AG04449 (cell line): Measurements from ENCODE around the gene IWS1.
"Not testable (repeated sequence)": the region's sequence is repeated elsewhere in the genome, so short reads cannot be mapped to it uniquely, and the experiment has no call there.

Source experiments
- CTCF ChIA-PET: fragments of 350-600 bp; formaldehyde crosslinking; extraction: SDS; loops from one replicate; lab custom pipeline; 2021; ENCODE audit warnings: antibody characterized with exemption; lab: Yijun Ruan, JAX
- POLR2A ChIA-PET: fragments of 400-600, 350-600 bp; formaldehyde crosslinking; extraction: SDS; loops from one replicate; lab custom pipeline; 2020; ENCODE audit warnings: antibody characterized with exemption, inconsistent platforms; lab: Yijun Ruan, JAX
- DNase-seq: peaks from one replicate; pipeline ENCODE4 v3.0.0-alpha.2; 2010; ENCODE audit warnings: low read depth, low spot score
- H3K4me3 ChIP-seq: 2 replicates; pipeline ENCODE4 v1.5.1; 2011; ENCODE audit warnings: low read depth, mild to moderate bottlenecking, control low read depth, low read length
- TF ChIP-seq, protein P1 (sequence below): IDR thresholded peaks from one replicate; pipeline ENCODE4 v1.5.1; 2011; ENCODE audit warnings: mild to moderate bottlenecking, moderate library complexity, low read length, control low read depth, inconsistent platforms; ENCODE audit not compliant: insufficient read depth; ENCODE audit errors: missing control alignments

Gene IWS1

DNA sequence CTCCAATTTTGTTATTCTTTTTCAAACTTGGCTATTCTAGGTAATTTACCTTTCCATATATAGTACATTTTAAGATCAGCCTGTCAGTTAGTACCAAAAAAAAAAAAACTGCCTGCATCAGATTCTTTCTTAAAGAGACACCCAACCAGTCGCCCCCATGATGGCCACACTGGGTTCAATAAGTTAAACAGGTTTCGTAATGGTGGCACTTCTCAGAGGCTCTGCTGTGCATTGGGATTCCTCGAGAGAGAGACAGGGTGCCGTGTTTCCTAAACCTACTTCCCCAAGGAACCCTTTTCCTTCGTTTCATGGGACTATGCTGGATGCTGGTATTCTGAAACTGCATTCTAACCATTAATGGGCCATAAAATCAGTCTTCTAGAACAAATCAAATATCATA lies 46.6 kb upstream of the IWS1 start:
- TF ChIP-seq, protein P1, sequence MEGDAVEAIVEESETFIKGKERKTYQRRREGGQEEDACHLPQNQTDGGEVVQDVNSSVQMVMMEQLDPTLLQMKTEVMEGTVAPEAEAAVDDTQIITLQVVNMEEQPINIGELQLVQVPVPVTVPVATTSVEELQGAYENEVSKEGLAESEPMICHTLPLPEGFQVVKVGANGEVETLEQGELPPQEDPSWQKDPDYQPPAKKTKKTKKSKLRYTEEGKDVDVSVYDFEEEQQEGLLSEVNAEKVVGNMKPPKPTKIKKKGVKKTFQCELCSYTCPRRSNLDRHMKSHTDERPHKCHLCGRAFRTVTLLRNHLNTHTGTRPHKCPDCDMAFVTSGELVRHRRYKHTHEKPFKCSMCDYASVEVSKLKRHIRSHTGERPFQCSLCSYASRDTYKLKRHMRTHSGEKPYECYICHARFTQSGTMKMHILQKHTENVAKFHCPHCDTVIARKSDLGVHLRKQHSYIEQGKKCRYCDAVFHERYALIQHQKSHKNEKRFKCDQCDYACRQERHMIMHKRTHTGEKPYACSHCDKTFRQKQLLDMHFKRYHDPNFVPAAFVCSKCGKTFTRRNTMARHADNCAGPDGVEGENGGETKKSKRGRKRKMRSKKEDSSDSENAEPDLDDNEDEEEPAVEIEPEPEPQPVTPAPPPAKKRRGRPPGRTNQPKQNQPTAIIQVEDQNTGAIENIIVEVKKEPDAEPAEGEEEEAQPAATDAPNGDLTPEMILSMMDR = no peak
- no peak overlapping the region for H3K4me3 ChIP-seq
- DNase-seq = no peak
- CTCF ChIA-PET = no interaction called here
- POLR2A ChIA-PET = no interaction called here

GRCh38 chr2:127572352-127572751 lies 46.1 kb upstream of the IWS1 start:
- POLR2A ChIA-PET, DNase-seq, CTCF ChIA-PET, H3K4me3 ChIP-seq: not testable (repeated sequence)

- TF ChIP-seq, protein P1 = no peak
- no peak for DNase-seq
- ChIA-PET CTCF (interaction anchor here (1.1 kb wide), 1 partner anchor 25 kb away, joined by 3 read pairs; no protein-coding TSS in a partner anchor), POLR2A (no interaction called here)
- no peak overlapping the region for H3K4me3 ChIP-seq
Observed at GRCh38 chr2:127570282-127571250, 44.3 kb upstream of the IWS1 start.

GRCh38 chr2:127569666-127570065 lies 43.4 kb upstream of the IWS1 start:
- POLR2A ChIA-PET = no interaction called here
- DNase-seq = no peak
- TF ChIP-seq, protein P1 = no peak
- H3K4me3 ChIP-seq = no peak overlapping the region
- CTCF ChIA-PET = no interaction called here

GRCh38 chr2:127568128-127568527 lies 41.8 kb upstream of the IWS1 start:
- CTCF ChIA-PET = interaction anchor here (0.7 to 1.1 kb wide), 3 partner anchors 9 to 37 kb away, joined by 3 read pairs; no protein-coding TSS in a partner anchor

DNA sequence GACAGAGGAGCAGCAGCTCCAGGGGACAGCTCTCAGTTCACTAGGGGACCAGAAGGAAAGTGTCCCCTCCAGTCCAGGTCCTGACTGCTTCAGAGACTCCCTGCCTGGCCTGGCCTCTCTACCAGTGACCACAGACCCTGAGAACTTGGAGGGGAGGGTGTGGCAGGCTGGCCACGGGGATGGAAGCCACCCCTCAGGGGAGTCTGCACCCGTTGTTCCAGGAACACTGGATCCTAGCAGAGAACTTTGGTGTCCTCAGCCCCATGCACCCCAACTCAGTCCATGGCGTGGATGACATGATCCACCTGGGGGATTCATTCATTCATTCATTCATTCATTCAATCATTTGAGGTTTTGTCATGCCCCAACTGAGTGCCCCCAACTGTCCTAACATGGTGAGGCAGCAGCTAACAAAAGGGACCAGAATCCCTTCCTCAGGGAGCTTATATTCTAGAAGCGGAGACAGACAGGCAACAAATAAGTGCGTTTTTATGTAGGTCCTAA lies 41.1 kb upstream of the IWS1 start:
- ChIA-PET CTCF (interaction anchor here (1.1 to 1.3 kb wide), 2 partner anchors 8 to 24 kb away, joined by 3 read pairs; no protein-coding TSS in a partner anchor), POLR2A (no interaction called here)
- TF ChIP-seq, protein P1 = no peak
- H3K4me3 ChIP-seq = no peak overlapping the region
- DNase-seq = no peak

More at GRCh38 chr2:127568128-127568527, 41.8 kb upstream of the IWS1 start:
- no peak for DNase-seq
- POLR2A ChIA-PET = no interaction called here
- no peak overlapping the region for H3K4me3 ChIP-seq
- TF ChIP-seq, protein P1 = no peak
